SK-N-SH (cell line): Measurements from ENCODE around the gene DDX54.

Source experiments
- EZH2phosphoT487 ChIP-seq: fragments of 200-600 bp; sonication (generic); IDR thresholded peaks from 2 replicates; pipeline ENCODE4 v1.6.1; 2017; ENCODE audit warnings: low read depth, mixed run types, mild to moderate bottlenecking, antibody characterized with exemption, moderate library complexity, borderline replicate concordance
- MAX ChIP-seq: IDR thresholded peaks from 2 replicates; pipeline ENCODE4 v1.4.0; 2012; ENCODE audit warnings: low read depth
- PBX3 ChIP-seq: IDR thresholded peaks from 2 replicates; pipeline ENCODE4; 2012

GRCh38 chr12:113197518-113198077, 12.3 kb upstream of the DDX54 start:
- TF ChIP-seq EZH2phosphoT487, result no peak
- TF ChIP-seq PBX3, result no peak
- TF ChIP-seq MAX, result no peak
